ENCODE data around the gene DCDC1.

GRCh38 chr11:30893318-30893717 lies 476.2 kb downstream of the DCDC1 start:
- TF ChIP-seq CTCF (IDR thresholded peaks at IDR 0.05) (no peak), POLR2A (IDR thresholded peaks at IDR 0.05) (no peak)
